Smooth muscle cell of the pulmonary artery (primary cell): Measurements from ENCODE around the gene SYCE3. TPM values are rescaled to one million over a fixed set of nuclear protein-coding genes. Genes with fewer than 3 reads are reported as not detected.

Experiments used
- total RNA-seq: library from RNA; depleted of rRNA; stranded (reverse); fragments of >200 nt; gene quantifications from 2 replicates; pipeline ENCODE4 v1.2.3, GENCODE V29; 2014

SYCE3 gene
- total RNA-seq, result not detected in 2 replicates

DNA sequence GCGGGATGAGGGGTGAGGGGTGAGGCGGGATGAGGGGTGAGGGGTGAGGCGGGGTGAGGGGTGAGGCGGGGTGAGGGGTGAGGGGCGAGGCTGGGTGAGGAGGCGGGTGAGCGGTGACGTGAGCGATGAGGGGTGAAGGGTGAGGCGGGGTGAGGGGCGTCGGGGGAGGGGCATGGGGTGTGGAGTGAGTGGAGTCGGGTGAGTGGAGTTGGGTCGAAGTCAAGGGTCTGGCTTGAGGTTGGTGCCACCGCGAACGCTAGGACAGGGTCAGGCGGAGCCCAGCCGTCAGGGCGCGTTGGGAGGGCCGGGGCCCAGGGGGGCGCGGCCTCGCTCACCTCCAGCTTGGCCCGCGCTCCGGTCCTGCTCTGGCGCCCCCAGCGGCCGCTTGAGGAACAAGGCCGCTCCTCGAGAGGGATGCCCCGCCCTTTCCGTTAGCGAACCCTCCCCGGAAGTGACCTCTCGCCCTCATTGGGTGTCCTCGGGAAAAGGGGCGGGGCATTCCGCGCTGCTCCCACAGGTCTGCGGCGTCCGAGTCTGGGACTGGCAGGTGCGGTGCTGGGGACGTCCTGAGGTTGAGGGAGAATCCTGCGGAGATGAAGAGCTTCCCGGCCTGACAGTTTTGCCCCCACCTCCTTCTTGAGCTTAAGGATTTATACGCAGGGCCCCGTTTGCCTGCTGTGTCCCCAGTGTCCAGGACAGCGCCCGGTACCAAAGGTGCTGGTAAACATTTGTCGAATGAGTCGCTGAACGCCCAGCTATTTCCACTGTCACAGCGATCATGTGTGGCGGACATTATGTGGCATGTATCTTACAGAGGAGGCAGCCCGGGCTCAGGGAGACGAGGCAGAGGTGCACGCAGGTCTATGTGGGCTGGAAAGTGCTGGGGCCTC, at the start of gene SYCE3:
Gene SYCE3 (minus strand): TSS at position 397 of the 890 bp plus-strand sequence. CDS start 6,514 bp downstream, outside the sequence.

GRCh38 chr22:50600538-50600937, 37.8 kb upstream of the SYCE3 start, which contains the start of gene MAPK8IP2:
Gene MAPK8IP2 (plus strand): TSS chr22:50600793. CDS start chr22:50600819, 26 bp downstream.

GRCh38 chr22:50582493-50583293, 20.0 kb upstream of the SYCE3 start, which contains the start of gene CHKB:
Gene CHKB (minus strand): TSS chr22:50582849. CDS start chr22:50582781, 68 bp downstream.

GRCh38 chr22:50577987-50578775, 15.5 kb upstream of the SYCE3 start, which contains the start of gene CPT1B:
Gene CPT1B (minus strand): TSS chr22:50578427. CDS start chr22:50577915, 512 bp downstream.

GRCh38 chr22:50545522-50546325, 17.0 kb downstream of the SYCE3 start, which contains the start of gene KLHDC7B:
Gene KLHDC7B (plus strand): TSS chr22:50545899. CDS start chr22:50546244, 345 bp downstream.

DNA sequence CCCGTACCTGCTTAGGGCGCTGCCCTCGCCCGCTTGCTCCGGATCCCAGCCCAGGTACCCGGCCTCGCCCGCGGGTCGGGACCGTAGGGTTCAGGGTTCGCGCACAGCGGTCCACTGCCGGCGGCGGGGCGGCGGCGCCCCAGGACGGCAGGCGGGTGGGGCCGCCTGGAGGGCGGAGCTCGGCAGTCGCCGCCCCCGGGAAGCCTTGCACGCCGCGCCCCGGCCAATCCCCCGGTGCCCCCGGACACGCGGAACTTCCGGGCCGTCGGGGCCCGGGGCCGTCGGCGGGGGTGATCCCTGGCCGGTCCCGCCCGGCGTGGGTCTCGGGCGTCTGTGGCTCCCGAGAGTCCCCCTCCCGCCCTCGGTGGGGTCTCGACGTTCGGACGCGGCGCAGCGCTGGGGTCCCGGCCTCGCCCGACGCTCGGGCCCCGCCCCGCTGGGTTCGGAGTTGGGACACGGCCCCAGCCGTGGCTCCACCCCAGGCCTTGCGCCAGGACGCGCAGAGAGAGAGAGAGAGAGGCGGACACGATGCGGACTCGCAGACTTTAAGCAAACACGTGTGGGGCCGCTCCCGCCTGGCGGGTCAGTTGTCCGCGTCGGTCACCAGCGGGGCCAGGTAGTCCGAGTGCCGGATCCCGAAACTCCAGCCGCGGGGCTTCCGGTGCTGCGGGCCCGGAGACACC, 32.7 kb downstream of the SYCE3 start, which contains the start of gene TYMP:
Gene TYMP (minus strand): TSS at position 116 of the 683 bp plus-strand sequence. CDS start 303 bp downstream, outside the sequence.

DNA sequence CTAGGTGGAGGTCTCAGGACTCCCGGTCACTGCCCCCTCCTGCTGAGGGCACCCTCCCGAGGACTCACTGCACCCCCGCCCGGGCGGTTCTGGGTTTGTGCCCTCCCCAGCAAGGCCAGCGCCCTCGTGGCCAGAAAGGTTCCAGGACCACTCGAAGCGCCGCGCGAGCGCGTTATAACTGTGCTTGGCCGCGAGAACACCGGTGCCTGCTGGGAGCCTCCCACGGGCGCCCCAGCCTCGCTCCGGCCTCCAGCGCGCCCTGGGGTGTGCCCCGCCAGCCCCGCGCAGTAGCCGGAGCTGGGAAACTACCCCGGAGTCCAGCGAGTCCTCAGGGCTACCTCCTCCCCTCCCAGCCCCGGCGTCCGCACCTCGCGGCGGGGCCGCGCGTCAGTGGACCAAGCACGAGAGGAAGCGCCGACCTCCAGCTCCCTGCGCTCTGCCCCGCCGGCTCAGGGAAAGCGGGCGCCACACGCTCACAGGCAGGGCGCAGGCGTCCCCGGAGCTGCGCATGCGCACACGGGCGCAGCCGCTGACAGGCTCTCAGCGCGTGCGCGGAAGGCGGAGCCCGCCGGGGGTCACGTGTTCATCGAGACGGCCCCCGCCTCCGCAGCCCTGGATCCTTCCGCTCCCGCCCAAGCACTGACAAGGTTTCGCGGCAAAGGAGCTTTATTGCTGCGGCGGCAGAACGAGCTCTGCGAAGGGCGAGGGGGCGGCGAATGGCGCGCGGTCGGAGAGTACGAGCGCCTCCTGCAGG, 37.4 kb downstream of the SYCE3 start, which contains the start of gene SCO2:
Gene SCO2 (minus strand): TSS at position 495 of the 754 bp plus-strand sequence. CDS start 1,187 bp downstream, outside the sequence.

DNA sequence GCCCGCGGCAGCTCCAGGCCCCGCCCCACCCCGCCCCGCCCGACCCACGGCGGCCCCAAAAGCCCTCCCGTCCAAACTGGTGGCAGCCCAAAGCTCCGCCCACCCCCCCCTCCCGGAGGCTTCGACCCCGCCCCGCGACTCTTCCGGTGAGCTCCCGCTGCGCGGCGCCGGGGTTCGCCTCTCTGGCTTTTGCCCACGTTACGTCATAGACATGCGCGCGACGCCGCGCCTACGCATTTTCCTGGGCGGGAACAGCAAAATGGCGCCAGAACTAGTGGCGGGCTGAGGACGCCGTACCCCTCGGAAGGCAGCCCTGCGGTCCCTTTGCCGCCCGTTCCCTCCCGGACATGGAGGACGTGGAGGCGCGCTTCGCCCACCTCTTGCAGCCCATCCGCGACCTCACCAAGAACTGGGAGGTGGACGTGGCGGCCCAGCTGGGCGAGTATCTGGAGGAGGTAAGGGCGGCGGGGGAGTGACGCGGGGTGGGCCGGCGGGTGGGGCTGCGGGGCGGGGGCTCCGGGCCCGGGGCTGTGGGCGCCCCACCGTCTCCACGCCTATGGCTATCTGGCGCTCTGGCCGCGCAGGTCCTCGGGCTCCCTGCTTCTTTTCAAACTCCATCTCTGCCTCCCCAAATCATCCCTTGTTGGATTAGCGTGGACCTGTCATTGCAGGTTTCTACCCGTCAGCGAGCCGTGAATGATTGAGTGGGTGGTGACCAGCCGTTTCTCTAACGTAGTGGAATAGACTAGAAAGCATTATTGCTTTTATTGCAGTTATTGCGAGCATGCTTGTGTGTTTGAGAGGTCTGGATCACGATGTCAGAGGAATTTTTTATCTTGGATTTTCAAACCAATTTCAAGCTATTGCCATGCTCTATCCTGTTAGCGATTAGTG, 54.5 kb downstream of the SYCE3 start, which contains the start of gene NCAPH2:
Gene NCAPH2 (plus strand): TSS at position 234 of the 894 bp plus-strand sequence. CDS start 114 bp downstream, at position 348.

DNA sequence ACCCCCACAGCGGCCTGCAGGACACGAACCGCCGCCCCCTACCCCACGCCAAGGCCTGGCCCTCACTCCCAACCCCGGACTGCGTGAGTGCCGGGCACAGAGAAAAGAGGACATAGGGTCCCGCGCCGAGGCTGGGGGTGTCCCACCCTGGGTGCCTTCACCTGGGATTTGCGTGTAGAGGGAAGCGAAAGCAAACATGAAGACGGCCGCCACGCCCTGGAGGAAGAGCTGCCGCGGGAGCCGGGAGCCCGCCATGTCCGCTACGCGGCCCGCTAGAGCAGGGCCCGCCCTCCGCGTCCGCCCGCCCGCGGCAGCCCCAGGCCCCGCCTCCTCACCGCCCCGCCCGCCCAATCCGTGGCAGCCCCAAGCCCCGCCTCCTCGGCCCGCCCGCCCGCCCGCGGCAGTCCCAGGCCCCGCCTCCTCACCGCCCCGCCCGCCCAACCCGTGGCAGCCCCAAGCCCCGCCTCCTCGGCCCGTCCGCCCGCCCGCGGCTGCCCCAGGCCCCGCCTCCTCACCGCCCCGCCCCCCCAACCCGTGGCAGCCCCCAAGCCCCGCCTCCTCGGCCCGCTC, 55.2 kb downstream of the SYCE3 start, which contains the start of gene LMF2:
Gene LMF2 (minus strand): TSS at position 282 of the 570 bp plus-strand sequence. CDS start 27 bp downstream, at position 255.

Other genes starting within 250 kb of the SYCE3 start
- 3.3 and 4.3 TPM in 2 replicates for gene DENND6B, start 235.9 kb downstream of the SYCE3 start, total RNA-seq
- 57.9 and 70.7 TPM in 2 replicates for gene PPP6R2, start 219.6 kb downstream of the SYCE3 start, total RNA-seq
- gene SBF1, start 87.9 kb downstream of the SYCE3 start, total RNA-seq, result 88.6 and 131 TPM in 2 replicates
- 3.5 and 7.9 TPM in 2 replicates for gene ADM2, start 81.4 kb downstream of the SYCE3 start, total RNA-seq
- 0.10 TPM in 1 of 2 replicates, not detected in the other for gene MIOX, start 76.1 kb downstream of the SYCE3 start, total RNA-seq
- gene LMF2, start 55.2 kb downstream of the SYCE3 start, total RNA-seq, result 60.0 and 74.5 TPM in 2 replicates
- gene NCAPH2, start 54.7 kb downstream of the SYCE3 start, total RNA-seq, result 19.7 and 19.9 TPM in 2 replicates
- gene SCO2, start 37.3 kb downstream of the SYCE3 start, total RNA-seq, result 1.2 and 1.5 TPM in 2 replicates
- gene TYMP, start 32.9 kb downstream of the SYCE3 start, total RNA-seq, result 15.2 and 18.5 TPM in 2 replicates
- 0.39 and 0.63 TPM in 2 replicates for gene KLHDC7B, start 17.0 kb downstream of the SYCE3 start, total RNA-seq
- 2.0 and 3.5 TPM in 2 replicates for gene CPT1B, start 15.5 kb upstream of the SYCE3 start, total RNA-seq
- gene CHKB, start 19.9 kb upstream of the SYCE3 start, total RNA-seq, result 13.7 and 15.0 TPM in 2 replicates
- 0.03 and 0.07 TPM in 2 replicates for gene MAPK8IP2, start 37.9 kb upstream of the SYCE3 start, total RNA-seq
- gene ARSA, start 65.2 kb upstream of the SYCE3 start, total RNA-seq, result 36.3 and 48.5 TPM in 2 replicates
- gene SHANK3, start 109.9 kb upstream of the SYCE3 start, total RNA-seq, result 0.33 and 0.59 TPM in 2 replicates
- not detected in 2 replicates for gene ACR, start 175.3 kb upstream of the SYCE3 start, total RNA-seq
- 11.3 and 18.2 TPM in 2 replicates for gene RABL2B, start 220.7 kb upstream of the SYCE3 start, total RNA-seq